Stimulated activated CD4-positive, alpha-beta T cell treated with anti-CD3 and anti-CD28 coated beads, Interleukin-4, amount 100 ng/mL, for 4 hours (primary cell): ENCODE results near the gene EEF1AKMT3.
A peak's percentile ranks its signal among the peaks of the same experiment; 100 is the strongest.

ENCODE experiments used
- DNase-seq, 2 experiments: peaks; one replicate each; pipeline ENCODE4 v3.0.0-alpha.2; 2020

EEF1AKMT3 gene

GRCh38 chr12:57751788-57752667 lies 20.4 kb upstream of the EEF1AKMT3 start, which contains the start of gene CDK4:
TSS of gene CDK4 (minus strand) at chr12:57752310. CDS start at chr12:57751717, 593 bp downstream.
- peak; percentile 97 to 99 for DNase-seq

- DNase-seq, result no peak
Measured at GRCh38 chr12:57752668-57753000, 19.8 kb upstream of the EEF1AKMT3 start.

- no peak for DNase-seq
Measured at GRCh38 chr12:57753756-57754337, 18.6 kb upstream of the EEF1AKMT3 start.

- DNase-seq, result peak; percentile 81 to 87
Measured at GRCh38 chr12:57754411-57755193, 17.8 kb upstream of the EEF1AKMT3 start, which contains the start of gene MARCHF9. TSS of gene MARCHF9 (plus strand) at chr12:57755103. CDS start at chr12:57755529, 426 bp downstream.

- no peak for DNase-seq
Measured at GRCh38 chr12:57755194-57755453, 17.3 kb upstream of the EEF1AKMT3 start.

GRCh38 chr12:57755454-57756372 lies 16.7 kb upstream of the EEF1AKMT3 start:
- DNase-seq, result no peak

- peak; percentile 65 to 70 for DNase-seq
Measured at GRCh38 chr12:57756406-57757341, 15.7 kb upstream of the EEF1AKMT3 start.

- DNase-seq, result no peak
Measured at GRCh38 chr12:57757771-57758170, 14.6 kb upstream of the EEF1AKMT3 start.

- no peak for DNase-seq
Measured at GRCh38 chr12:57758552-57759359, 13.7 kb upstream of the EEF1AKMT3 start.

GRCh38 chr12:57759360-57759980 lies 12.9 kb upstream of the EEF1AKMT3 start:
- peak in 1 of 2 experiments; percentile 45 for DNase-seq

GRCh38 chr12:57760347-57760982 lies 11.9 kb upstream of the EEF1AKMT3 start:
- no peak for DNase-seq

- DNase-seq, result no peak
Measured at GRCh38 chr12:57761391-57761998, 10.9 kb upstream of the EEF1AKMT3 start.

GRCh38 chr12:57762463-57762862 lies 10.0 kb upstream of the EEF1AKMT3 start:
- no peak for DNase-seq

GRCh38 chr12:57763881-57764661 lies 8.3 kb upstream of the EEF1AKMT3 start:
- no peak for DNase-seq

GRCh38 chr12:57764662-57765002 lies 7.8 kb upstream of the EEF1AKMT3 start:
- DNase-seq, result peak in 1 of 2 experiments; percentile 42

- DNase-seq, result peak; percentile 51 to 64
Measured at GRCh38 chr12:57765003-57765697, 7.3 kb upstream of the EEF1AKMT3 start.

GRCh38 chr12:57765698-57766463 lies 6.5 kb upstream of the EEF1AKMT3 start:
- no peak for DNase-seq
